ENCODE measurements around the gene MMP24.
A peak's percentile ranks its signal among the peaks of the same experiment; 100 is the strongest.
"Not testable (repeated sequence)": the region's sequence is repeated elsewhere in the genome, so short reads cannot be mapped to it uniquely, and the experiment has no call there.

Gene MMP24

GRCh38 chr20:35223941-35224340 lies 2.5 kb upstream of the MMP24 start:
- DNase-seq: no peak

- DNase-seq: no peak
These were observed 2.0 kb upstream of the MMP24 start for GRCh38 chr20:35224536-35224935.

GRCh38 chr20:35225319-35226125 lies 968 bp upstream of the MMP24 start:
- no peak for DNase-seq

GRCh38 chr20:35226884-35227681 lies 593 bp downstream of the MMP24 start:
- no peak for DNase-seq

GRCh38 chr20:35232575-35232974 lies 6.1 kb downstream of the MMP24 start:
- no peak for DNase-seq

- no peak for DNase-seq
These were observed 9.4 kb downstream of the MMP24 start for GRCh38 chr20:35235881-35236280.

GRCh38 chr20:35237486-35237885 lies 11.0 kb downstream of the MMP24 start:
- DNase-seq: no peak

- DNase-seq: no peak
These were observed 11.7 kb downstream of the MMP24 start for GRCh38 chr20:35238170-35238569.

GRCh38 chr20:35238735-35239134 lies 12.2 kb downstream of the MMP24 start:
- no peak for DNase-seq

GRCh38 chr20:35240083-35240810 lies 13.8 kb downstream of the MMP24 start:
- no peak for DNase-seq

GRCh38 chr20:35240811-35241293 lies 14.4 kb downstream of the MMP24 start:
- DNase-seq: no peak

- DNase-seq: no peak
These were observed 16.8 kb downstream of the MMP24 start for GRCh38 chr20:35243317-35243716.

- no peak for DNase-seq
These were observed 17.5 kb downstream of the MMP24 start for GRCh38 chr20:35243986-35244385.

- DNase-seq: no peak
These were observed 20.2 kb downstream of the MMP24 start for GRCh38 chr20:35246723-35247122.

- DNase-seq: no peak
These were observed 22.4 kb downstream of the MMP24 start for GRCh38 chr20:35248641-35249475.

GRCh38 chr20:35251613-35251940 lies 25.1 kb downstream of the MMP24 start:
- no peak for DNase-seq

- peak; percentile 45 for DNase-seq
These were observed 25.6 kb downstream of the MMP24 start for GRCh38 chr20:35252037-35252461.

GRCh38 chr20:35252598-35252997 lies 26.1 kb downstream of the MMP24 start:
- DNase-seq: not testable (repeated sequence)

GRCh38 chr20:35253010-35253409 lies 26.5 kb downstream of the MMP24 start:
- DNase-seq: no peak

GRCh38 chr20:35254448-35254999 lies 28.0 kb downstream of the MMP24 start:
- no peak for DNase-seq

GRCh38 chr20:35257175-35257909 lies 30.9 kb downstream of the MMP24 start:
- no peak for DNase-seq
